GM18517 (cell line): ENCODE measurements around the gene RAB21.
A peak's percentile ranks its signal among the peaks of the same experiment; 100 is the strongest.

ENCODE experiments used
- ATAC-seq: cut with Tn5 transposase; IDR thresholded peaks from one replicate; pipeline ENCODE4 v1.9.1; 2021; ENCODE audit warnings: mild to moderate bottlenecking, moderate library complexity; ENCODE audit not compliant: unreplicated experiment

Gene RAB21, protein sequence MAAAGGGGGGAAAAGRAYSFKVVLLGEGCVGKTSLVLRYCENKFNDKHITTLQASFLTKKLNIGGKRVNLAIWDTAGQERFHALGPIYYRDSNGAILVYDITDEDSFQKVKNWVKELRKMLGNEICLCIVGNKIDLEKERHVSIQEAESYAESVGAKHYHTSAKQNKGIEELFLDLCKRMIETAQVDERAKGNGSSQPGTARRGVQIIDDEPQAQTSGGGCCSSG

DNA sequence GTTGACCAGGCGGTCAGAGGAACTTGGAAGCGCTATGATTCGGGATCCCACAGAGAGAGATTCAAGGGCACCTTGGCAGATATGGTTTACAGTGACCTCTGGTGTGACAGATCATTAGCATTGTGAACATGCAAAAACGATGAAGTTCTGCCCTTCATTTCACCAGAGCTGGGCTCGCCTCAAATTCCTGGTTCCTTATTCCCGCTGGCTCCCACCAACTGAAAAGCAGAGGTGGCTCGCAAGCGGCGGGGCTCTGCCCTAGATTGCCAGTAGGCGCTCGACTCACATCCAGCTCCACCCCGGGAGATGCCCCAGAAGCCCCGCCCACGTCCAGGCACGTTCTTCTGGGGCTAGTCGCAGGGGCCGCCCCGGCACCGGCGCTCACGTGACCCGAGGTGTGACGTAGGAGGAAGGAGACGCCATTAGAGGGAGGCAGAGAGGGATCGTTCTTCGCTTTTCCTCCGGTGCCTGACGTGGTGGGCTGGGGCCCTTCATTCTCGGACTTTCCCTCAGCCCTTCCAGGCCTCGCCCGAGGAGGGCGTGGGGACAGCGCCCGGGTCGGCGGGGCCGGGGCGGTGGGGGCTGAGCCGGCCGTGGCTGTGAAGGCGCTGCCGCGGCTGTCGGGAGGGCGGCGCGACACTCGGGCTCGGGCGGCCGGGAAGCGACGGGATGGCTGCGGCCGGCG, at the start of gene RAB21:
Gene RAB21 (plus strand): TSS at position 403 of the 685 bp plus-strand sequence. CDS start 267 bp downstream, at position 670.
- peak; percentile 94 for ATAC-seq

DNA sequence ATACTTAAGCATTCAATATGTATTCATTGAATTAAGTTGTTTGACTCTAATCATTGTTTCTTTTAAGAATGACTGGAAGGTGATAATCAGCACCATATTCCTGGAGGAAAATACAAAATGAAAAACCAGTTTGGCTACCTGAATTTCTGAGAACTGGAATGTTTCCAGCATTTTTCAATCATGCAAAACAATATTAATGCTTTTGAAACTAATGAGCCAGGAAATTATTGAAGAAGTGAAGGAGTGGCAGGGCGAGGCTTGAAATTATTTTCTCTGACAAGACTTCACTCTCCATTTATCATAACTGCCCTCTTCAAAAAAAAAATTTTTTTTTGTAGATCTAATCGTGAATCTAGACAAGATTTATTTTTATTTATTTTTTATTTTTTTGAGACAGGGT, 49.7 kb upstream of the RAB21 start:
- ATAC-seq = no peak

DNA sequence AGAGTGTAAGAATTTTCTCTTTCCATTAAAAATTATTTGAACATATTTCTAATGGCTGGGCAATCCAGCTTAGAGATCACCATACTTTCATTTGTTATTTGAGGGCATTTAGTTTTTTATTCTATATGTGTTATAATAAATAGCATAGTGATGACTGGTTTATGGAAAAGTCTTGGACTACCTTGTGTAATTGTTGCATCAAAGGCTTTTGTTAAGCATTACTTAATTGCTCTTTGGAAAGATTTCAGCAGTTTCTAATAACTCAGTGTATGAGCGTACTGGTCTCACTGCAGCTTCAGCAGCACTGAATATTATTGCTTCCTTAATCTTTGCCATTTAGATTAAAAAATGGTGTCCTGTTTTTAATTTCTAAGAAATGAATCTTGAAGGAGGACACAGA, 46.0 kb upstream of the RAB21 start:
- no peak for ATAC-seq

DNA sequence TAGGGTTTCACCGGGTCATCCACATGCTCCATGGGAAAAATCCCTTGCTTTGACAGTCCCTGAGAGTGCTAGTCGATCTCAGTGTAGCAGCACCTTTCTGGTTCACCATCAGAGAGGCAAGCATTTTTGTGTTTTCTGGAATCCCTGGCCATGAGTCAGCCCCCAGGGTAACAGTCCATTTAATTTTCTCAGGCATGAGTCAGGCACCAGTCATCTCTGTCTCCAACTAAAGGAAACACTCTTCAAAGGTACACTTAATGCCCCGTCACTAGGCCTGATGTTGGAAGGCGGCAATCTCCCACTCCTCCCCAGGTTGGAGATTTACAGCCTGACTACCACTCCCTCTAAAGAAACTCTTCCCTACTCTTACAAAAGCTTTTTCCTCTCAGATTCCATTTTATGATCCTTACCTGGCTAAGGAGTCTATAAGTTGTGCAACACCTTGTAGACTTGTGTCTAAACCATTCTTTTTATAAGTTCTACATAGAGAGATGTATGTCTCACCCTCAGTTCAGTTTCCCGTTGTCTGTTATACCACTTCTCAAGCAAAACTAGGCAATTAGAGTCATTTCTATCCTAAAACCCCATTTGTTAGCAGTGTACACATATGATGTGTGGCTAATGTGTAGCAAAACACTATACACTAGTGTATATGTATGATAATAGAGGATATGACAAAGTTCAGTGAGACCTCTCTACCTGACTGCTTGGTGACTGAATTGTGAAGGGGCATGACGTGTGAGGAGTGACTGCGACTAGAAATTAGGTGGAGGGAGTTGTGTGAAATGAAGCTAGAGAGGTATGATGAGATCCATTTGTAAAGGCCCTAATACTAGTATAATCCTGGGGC, 44.2 kb upstream of the RAB21 start:
- no peak for ATAC-seq

DNA sequence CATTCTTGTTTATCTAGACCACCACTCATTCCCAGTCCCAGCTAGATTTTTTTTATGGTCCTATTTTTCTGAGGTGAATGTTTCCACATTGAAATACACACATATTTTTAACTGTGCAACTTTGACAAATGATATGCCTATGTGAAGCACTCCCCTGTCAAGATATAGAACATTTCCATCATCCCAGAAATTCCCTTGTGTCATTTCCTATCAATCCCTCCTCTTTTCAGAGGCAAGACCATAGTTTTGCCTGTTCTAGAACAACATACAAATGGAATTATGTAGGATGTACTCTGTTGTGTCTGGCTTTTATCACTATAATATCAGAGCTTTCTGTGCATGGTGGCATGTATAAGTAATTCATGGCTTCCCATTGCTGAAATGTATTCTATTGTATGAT, 36.1 kb upstream of the RAB21 start:
- ATAC-seq = no peak

DNA sequence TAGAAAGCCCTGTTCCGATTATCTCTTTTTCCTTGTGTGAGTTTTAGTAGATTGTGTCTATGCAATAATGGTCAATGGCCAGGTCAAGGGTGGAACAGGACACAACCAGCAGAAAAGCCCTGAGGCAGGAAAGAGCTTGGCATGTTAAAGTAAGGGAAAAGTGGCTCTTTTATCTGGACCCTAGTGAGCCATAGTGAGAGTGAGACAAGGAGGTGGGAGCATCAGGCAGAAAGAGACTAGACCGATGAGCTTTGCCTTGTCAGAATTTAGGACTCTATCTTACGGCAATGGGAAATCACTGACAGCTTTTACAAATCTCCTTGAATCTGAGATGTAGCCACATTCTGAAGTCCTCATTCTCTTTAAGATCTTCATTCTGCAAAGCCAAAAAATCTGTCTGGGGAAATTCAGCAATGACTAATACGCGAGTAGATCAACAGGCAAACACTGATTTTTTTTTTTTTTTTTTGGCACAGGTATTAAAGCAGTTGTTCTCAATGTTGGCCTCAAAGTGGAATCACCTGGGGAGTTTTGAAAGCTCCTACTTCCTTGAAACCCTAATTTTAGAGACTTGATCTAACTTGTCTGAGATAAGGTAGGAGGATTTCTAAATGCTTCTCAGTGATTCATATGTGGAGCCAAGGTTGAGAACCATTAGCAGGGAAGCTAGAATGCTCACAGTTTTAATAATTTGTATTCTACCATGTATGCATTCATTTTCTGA, 34.9 kb upstream of the RAB21 start:
- ATAC-seq = no peak

DNA sequence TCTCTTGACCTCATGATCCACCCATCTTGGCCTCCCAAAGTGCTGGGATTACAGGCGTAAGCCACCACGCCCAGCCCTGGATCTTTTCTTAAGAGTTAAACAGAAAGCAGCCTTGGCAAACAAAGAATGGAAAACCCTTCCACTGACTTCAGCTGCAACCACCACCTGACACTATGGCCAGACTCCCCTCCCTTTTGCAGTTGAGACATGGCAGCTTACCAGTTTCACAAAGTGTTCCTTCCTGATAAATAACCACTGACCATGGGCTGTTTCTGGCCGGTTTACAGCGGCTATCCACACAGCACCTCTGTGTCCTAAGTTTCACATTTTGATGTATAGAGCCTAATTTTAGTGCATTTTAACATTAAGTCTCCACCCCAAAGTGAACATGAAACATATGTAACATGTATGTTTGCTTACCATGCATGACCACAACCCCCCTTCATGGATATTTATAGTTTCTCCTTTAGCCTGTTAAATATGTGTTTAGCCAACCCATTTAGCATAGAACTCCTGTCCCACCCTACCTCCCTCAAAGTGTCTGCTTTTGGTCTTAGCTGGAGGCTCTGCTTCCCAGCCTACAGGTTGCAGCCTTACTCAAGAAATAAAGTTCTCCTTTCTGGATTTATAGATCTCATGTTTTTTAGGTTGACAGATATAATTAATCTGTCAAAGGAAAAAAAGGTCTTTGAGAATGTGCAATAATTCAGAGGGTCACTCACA, 32.7 kb upstream of the RAB21 start:
- no peak for ATAC-seq

DNA sequence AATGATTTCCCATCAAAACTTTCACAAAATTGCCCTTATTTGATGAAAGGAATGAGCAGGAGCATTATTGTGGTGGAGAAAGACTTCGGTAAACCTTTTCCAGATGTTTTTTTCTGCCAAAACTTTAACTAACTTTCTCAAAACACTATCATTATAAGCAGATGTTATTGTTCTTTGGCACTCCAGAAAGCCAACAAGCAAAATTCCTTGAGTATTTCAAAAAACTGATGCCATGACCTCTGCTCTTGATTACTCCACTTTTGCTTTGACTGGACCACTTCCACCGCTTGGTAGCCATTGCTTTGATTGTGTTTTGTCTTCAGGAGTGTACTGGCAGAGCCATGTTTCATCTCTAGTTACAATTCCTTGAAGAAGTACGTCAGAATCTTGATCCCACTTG, 29.7 kb upstream of the RAB21 start:
- no peak for ATAC-seq

DNA sequence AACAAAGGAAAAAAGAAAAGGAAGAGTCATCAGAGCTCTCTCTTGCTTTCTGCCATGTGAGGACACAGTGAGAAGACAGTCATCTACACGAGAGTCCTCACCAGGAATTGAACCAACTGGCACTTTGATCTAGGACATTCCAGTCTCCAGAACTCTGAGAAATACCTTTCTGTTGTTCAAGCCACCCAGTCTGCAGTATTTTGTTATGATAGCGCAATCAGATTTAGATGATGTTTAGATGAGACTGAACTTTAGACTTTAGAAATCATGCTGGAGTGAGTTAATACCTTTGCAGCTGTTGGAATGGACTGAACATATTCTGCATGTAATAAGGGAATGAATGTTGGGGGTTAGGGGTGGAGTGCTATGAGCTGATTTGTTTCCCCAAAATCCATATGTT, 28.1 kb upstream of the RAB21 start:
- ATAC-seq = no peak

DNA sequence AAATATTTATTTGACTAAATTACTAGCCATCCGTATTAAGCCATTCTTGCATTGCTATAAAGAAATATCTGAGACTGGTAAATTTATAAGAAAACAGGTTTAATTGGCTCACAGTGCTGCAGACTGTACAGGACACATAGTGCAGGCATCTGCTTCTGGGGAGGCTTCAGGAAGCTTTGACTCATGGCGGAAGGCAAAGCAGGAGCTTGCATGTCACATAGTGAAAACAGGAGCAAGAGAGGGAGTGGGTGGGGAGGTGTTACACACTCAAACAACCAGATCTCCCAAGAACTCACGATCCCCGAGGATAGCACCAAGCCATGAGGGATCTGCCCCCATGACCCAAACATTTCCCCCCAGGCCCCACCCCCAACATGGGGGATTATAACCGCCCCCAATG, 26.7 kb upstream of the RAB21 start:
- ATAC-seq = no peak

DNA sequence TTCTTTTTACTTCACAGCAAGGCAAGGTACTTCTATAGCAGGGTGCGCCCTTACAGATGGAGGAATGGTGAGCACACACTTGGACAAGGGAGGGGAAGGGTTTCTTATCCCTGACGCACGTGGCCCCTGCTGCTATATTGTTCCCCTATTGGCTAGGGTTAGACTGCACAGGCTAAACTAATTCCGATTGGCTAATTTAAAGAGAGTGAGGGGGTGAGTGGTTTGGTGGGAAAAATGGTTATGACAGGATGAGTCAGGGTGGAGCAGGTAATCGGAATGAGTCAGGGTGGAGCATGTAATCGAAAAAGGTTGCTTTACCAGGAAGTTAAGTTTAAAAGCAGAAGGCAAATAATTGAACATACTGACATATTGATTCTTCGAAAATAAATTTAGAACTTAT, 23.7 kb upstream of the RAB21 start:
- no peak for ATAC-seq

DNA sequence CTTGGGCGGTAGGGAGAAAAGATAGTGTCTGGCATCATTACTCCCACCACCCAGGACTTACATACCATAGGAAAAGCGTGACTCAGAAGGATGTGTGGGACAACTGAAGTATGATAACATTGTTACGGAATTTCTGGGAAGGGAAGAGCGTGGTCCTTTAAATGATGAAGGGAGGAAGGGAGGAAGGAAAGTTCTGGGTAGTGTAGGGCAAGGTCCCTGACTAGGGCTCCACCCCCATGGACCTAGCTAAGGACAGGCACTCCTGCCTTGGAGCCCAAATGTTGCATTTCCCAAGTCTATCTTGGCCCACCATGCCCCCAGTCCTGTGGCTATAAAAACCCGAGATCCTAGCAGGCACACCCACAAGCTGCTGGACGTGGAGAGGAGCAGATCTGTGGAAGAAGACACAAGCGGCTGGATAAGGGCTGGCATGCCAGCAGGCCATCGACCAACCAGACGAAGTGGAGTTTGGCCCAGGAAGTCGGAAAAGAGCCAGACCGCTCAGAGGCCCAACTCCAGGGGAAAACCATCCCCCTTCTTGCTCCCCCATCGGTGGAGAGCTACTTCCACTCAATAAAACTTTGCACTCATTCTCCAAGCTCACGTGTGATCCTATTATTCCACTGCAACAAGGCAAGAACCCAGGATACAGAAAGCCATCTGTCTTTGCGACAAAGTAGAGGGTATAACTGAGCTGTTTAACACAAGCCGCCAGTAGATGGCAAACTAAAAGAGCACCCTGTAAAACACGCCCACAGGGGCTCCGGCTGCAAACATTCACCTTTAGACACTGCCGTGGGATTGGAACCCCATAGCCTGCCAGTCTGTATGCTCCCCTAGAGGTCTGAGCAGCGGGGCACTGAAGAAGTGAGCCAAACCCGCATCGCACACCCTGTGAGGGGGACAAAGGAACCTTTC, 23.0 kb upstream of the RAB21 start:
- no peak for ATAC-seq

DNA sequence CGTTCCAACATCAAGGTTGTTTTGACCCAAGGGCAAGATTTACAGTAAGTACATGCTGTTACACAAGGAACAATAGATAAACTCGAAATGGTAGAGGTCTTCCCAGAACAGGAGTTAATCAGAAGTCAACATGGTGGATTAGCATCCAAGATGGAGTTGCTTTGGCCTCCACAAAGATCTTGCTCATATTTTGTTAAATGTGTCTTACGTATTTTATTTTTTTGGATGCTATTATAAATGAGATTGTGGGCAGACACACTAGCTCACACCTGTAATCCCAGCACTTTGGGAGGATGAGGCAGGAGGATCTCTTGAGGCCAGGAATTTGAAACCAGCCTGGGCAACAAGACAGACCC, 22.3 kb upstream of the RAB21 start:
- no peak for ATAC-seq

DNA sequence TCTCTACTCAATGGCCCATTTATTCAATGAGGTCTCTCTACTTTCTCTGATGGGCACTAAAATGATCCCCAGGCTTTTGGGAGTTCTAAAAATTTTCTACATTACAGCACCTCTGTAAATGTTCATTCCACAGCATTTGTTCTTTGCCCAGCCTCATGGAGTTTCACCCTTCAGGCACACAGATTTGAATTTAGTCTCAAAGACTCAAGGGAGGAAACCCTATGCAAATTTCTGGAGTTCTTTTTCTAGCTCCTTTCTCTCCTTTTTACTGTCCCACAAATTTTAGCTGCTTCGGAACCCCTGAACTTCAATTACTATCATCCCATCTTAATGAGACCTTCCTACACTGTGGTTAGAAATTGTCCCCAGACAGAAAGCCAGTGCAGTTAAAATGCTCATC, 17.5 kb upstream of the RAB21 start:
- no peak for ATAC-seq

DNA sequence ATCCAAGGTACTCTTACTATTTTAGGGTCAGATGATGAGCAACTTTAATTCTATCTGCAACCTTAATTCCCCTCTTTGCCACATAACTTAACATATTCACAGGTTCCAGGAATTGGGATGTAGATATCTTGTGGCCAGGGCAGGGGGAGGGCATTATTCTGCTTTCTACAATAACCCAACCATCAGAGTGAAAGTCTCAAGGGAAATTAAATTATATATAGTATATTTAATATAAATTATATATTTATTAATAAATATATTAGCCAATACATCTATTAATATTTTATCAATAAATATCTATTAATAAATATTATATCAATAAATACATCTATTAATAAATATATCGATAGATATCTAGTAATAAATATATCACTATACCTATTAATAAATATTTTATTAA, 11.7 kb upstream of the RAB21 start:
- no peak for ATAC-seq

DNA sequence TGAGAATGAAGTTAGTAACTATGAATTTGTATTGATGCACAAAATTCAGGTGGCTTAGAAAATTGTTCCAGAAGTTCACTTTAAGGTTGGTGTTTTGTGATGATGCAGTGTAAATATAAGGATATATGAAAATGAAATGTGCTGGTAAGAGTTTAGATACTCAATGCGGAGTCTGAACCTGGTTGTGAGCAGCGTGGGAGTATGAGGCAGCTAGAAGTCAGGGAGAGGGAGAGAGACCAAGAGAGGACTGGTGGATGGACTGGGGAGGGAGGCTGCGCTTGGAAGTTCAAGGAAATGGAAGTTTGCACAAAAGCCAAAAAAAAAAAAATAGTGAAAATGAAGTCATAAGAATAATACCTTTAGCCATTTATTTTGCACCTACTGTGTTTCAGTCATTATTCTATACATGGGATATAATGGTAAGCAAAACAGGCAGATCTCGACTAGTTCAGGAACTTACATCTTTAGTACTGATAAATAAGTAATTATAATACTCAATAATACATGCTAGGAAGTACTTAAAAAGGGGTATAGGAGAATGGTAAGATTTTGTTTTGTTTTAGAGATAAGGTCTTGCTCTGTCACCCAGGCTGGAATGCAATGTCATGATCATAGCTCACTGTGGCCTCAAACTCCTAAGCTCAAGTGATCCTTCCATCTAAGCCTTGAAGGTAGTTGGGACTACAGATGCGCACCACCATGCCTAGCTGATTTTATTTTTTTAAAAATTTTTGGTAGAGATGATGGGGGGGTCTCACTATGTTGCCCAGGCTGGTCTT, 10.0 kb upstream of the RAB21 start:
- ATAC-seq = no peak

DNA sequence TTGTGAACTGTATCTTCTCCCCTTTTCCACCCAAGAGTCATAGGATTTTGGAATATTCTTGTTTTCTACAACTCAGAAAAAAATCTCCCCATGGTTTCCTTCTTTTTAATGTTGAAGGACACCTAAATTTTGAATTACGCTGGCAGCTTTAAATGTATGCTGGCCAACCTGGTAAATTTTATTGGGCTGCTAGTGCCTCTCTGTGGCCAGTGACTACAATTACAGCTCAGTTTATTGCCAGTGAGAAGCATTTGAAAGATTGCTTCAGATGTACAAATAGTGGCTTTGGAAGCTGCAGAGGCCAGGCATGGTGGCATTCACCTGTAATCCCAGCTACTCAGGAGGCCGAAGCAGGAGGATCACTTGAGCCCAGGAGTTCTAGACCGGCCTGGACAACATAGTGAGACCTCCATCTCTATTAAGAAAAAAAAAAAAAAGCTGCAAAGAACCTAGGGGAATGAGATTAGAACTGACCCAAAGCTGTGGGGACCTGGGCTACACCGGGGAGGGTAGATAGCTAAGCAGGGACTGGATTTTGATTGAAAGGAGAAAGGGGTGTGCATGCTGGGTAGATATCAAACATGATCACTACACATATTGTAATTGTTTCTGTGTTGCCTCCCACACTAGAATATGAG, 7.6 kb upstream of the RAB21 start:
- peak; percentile 90 for ATAC-seq

DNA sequence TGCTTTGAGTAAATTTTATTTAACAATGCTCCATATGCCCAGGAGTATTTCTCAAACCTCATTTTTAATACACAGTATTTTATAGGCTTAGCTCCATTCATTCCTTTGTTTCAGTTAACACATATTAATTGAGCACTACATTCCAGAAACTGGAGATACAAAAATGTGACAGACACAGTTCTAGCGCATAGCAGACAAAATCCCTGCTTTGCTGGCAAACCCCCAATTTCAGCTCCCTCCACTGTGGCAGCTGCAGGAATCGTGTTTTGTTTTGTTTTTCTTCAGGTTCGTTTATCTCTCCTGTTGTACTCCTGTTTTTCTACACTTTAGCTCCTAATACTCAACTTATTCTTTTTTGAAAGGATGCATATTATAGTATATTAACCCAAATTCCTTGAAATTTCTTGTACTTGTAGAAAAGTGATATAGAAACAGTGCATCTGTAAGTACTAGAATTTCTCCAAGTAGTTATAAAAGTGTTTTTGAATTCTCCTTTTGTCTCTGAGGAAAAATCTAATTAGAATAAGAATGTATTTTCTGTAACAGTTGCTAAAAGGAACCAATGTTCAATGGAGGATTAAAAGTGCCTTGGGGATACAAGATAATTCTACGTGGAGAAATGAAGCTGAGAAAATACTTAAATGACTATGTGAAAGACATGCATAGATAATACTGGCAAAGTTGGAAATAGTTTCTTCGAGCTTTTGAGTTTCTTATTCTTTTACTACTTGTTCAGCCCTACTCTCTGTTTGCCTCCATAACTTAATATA, 6.4 kb upstream of the RAB21 start:
- no peak for ATAC-seq
